HepG2 (cell line): Measurements from ENCODE around the gene STUB1. TPM values are rescaled to one million over a fixed set of nuclear protein-coding genes. Genes with fewer than 3 reads are reported as not detected.

Experiments
- ATAC-seq: fragments of 200-7000 bp; cut with Tn5 transposase; 3 replicates; pipeline ENCODE4 v1.9.1; 2020; ENCODE audit warnings: mild to moderate bottlenecking, moderate library complexity
- BruUV-seq: library from RNA; stranded (reverse); fragments of 400-500 nt; replicated peaks from 2 replicates; lab custom pipeline; 2021; lab: Mats Ljungman, UMichigan
- CTCF ChIA-PET: fragments of 300-600 bp; formaldehyde crosslinking; extraction: SDS; loops from one replicate; lab custom pipeline; 2021; ENCODE audit warnings: low total read pairs, inconsistent platforms, low intra/inter-chr PET ratio; lab: Yijun Ruan, JAX
- POLR2A ChIA-PET: fragments of 350-600 bp; sonication (Branson Sonifier 250); formaldehyde crosslinking; loops from one replicate; lab custom pipeline; 2020; ENCODE audit warnings: antibody characterized with exemption, inconsistent platforms; lab: Yijun Ruan, JAX
- DNase-seq: peaks from one replicate; pipeline ENCODE4 v3.0.0-alpha.2; 2015; ENCODE audit warnings: low spot score
- FAIRE-seq: peaks from 3 replicates; lab custom pipeline; 2011; peaks lifted over from hg19 to GRCh38; lab: Jason Lieb, UNC
- H2AFZ ChIP-seq: one replicate; pipeline ENCODE4 v1.6.1; 2011; ENCODE audit warnings: low read length, inconsistent platforms
- H3K27ac ChIP-seq: fragments of 300-600 bp; 3 replicates; pipeline ENCODE4 v1.8.0; 2011; ENCODE audit warnings: mixed run types, mild to moderate bottlenecking, mixed read lengths, low read length, inconsistent platforms; ENCODE audit not compliant: insufficient read depth; ENCODE audit errors: extremely low read length
- H3K27me3 ChIP-seq, 2 experiments: fragments of 200-600 bp in 1 of 2; 2 replicates in 1 of 2; 3 replicates in 1 of 2; pipeline versions ENCODE4 v1.6.0 to v1.8.0; 2011; ENCODE audit warnings: low read length in 2 of 2, mild to moderate bottlenecking in 2 of 2, moderate library complexity in 2 of 2, inconsistent platforms in 1 of 2; ENCODE audit not compliant: insufficient read depth in 2 of 2, control insufficient read depth in 1 of 2
- H3K36me3 ChIP-seq, 2 experiments: fragments of 200-600 bp in 1 of 2; replicated peaks in 1 of 2; 2 replicates in 1 of 2; 3 replicates in 1 of 2; pipeline versions ENCODE4 v1.5.1 to v1.8.0; 2011; ENCODE audit warnings: low read length in 2 of 2, inconsistent platforms in 1 of 2; ENCODE audit not compliant: insufficient read depth in 2 of 2, control insufficient read depth in 1 of 2
- H3K4me1 ChIP-seq: 2 replicates; pipeline ENCODE4 v1.5.1; 2012; ENCODE audit warnings: low read length, inconsistent platforms; ENCODE audit not compliant: insufficient read depth
- H3K4me2 ChIP-seq: 2 replicates; pipeline ENCODE4 v1.6.0; 2011; ENCODE audit warnings: low read depth, low read length, inconsistent platforms
- H3K4me3 ChIP-seq, 3 experiments: fragments of 200-600 bp in 1 of 3; sonication (generic), shearing (Covaris generic) in 1 of 3; replicated peaks in 1 of 3; 2 replicates each; pipeline ENCODE4 v1.5.1; 2011 to 2016; ENCODE audit warnings: low read length in 3 of 3, inconsistent platforms in 2 of 3, low read depth in 2 of 3, mild to moderate bottlenecking in 2 of 3, control low read depth in 1 of 3, mixed read lengths in 1 of 3; ENCODE audit not compliant: insufficient read depth in 1 of 3
- H3K79me2 ChIP-seq: one replicate; pipeline ENCODE4 v1.6.1; 2011; ENCODE audit warnings: low read length, inconsistent platforms; ENCODE audit not compliant: insufficient read depth
- H3K9ac ChIP-seq: 2 replicates; pipeline ENCODE4 v1.6.0; 2011; ENCODE audit warnings: mild to moderate bottlenecking, low read depth, low read length, inconsistent platforms; ENCODE audit not compliant: insufficient read depth
- H3K9me3 ChIP-seq: 2 replicates; pipeline ENCODE4 v1.5.1; 2012; ENCODE audit warnings: mild to moderate bottlenecking, low read length
- H4K20me1 ChIP-seq: 2 replicates; pipeline ENCODE4 v1.6.0; 2011; ENCODE audit warnings: inconsistent platforms, mild to moderate bottlenecking, low read length, moderate library complexity; ENCODE audit not compliant: insufficient read depth
- ARID2 ChIP-seq: sonication (generic); formaldehyde crosslinking; IDR thresholded peaks from 2 replicates; pipeline ENCODE4 v1.8.1; 2022; ENCODE audit warnings: mild to moderate bottlenecking, missing genetic modification reagents, borderline replicate concordance
- SMARCC2 ChIP-seq: fragments of 450-650 bp; IDR thresholded peaks from 2 replicates; pipeline ENCODE4 v1.6.1; 2017; ENCODE audit warnings: antibody characterized with exemption, mild to moderate bottlenecking
- ZNF333 ChIP-seq: sonication (generic); formaldehyde crosslinking; IDR thresholded peaks from 2 replicates; pipeline ENCODE4 v1.4.0; 2020; ENCODE audit warnings: mild to moderate bottlenecking, missing genetic modification reagents, borderline replicate concordance
- ZNF335 ChIP-seq: sonication (generic); formaldehyde crosslinking; IDR thresholded peaks from 2 replicates; pipeline ENCODE4 v1.4.0; 2020; ENCODE audit warnings: missing genetic modification reagents
- WGBS: methylation state at CpG from one replicate; pipeline ENCODE4 v1.1.6; 2017; ENCODE audit warnings: low lambda C conversion rate; 5-methylcytosine and 5-hydroxymethylcytosine counted together
- in situ Hi-C: cut with HindIII; loops from 2 replicates; pipeline ENCODE4 v1.10.0; 2017; ENCODE audit warnings: low pct_unique_long_range_greater_than_20kb; ENCODE audit not compliant: extremely low pct_ligation_motif_present
- intact Hi-C: fragments of 100-400 bp; cut with micrococcal nuclease; formaldehyde crosslinking; loops from one replicate; pipeline ENCODE4 v1.10.0; 2022; ENCODE audit not compliant: unreplicated experiment
- polyA plus RNA-seq, 8 experiments: library from polyadenylated mRNA; depleted of rRNA in 3 of 8; stranded (reverse) in 7 of 8; unstranded in 1 of 8; fragments of >200 nt; fragmentation: Illumina TruSeq in 4 of 8; extraction: Trizol in 4 of 8; gene quantifications; 2 replicates each; pipeline versions ENCODE4 v1.2.1 to v1.2.3, GENCODE V29; 2011 to 2016; ENCODE audit warnings: low read depth in 4 of 8, missing spikeins in 1 of 8, mixed read lengths in 1 of 8; ENCODE audit not compliant: insufficient read depth in 1 of 8
- total RNA-seq, 5 experiments: library from RNA; depleted of rRNA; stranded (reverse); fragments of >200 nt; fragmentation: Illumina TruSeq; extraction: Trizol; gene quantifications; 2 replicates each; pipeline ENCODE4 v1.2.3, GENCODE V29; 2016; ENCODE audit warnings: low read depth in 1 of 5
- TF ChIP-seq, protein P1 (sequence below): sonication (generic); formaldehyde crosslinking; IDR thresholded peaks from 2 replicates; pipeline ENCODE4 v1.4.0; 2020; ENCODE audit warnings: missing genetic modification reagents

STUB1 gene
- total and polyA plus RNA-seq, 2 of the 13 experiments (the other 11 are each of a cell fraction or from before 2014, with no cell fraction given) = 52.9 to 78.2 TPM

DNA sequence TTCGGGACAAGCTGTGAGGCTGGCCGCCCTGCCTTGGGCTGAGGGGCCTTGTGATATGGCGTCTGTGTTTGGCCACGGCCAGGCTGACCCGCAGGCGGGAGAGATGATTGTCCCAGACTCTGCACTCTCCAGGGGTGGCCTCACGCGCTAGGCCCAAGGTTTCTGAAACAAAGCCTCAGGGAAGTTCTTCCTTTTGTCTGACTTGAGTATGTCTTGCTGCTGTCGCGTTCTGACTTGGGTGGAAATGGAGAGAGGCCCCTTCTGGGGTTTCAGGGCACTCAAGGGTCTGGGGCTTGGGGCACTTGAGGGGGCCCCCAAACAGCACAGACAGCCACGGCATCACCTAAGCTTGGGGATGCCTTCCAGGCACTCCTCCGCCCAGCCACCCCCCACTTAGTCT lies 30.9 kb downstream of the STUB1 start:
- ATAC-seq (no peak), DNase-seq (no peak), FAIRE-seq (no peak)
- H3K9me3 ChIP-seq = no peaks in the 10 kb centered on the region
- CTCF ChIA-PET = interaction anchor here (0.7 to 2.3 kb wide), 4 partner anchors 23 to 76 kb away, joined by 3 to 19 read pairs (median 10); no protein-coding TSS in a partner anchor
- H3K4me1 ChIP-seq = peaks cover 25% of the 10 kb centered on the region
- H2AFZ ChIP-seq = no peak overlapping the region
- H4K20me1 ChIP-seq = no peaks in the 10 kb centered on the region
- no peak overlapping the region for H3K27ac ChIP-seq
- H3K36me3 ChIP-seq = no peaks in the 10 kb centered on the region
- in situ Hi-C loops = loop anchor here (5.0 kb wide), 1 partner anchor 76 kb away; the partner anchor contains the start of genes CHTF18 and RPUSD1
- POLR2A ChIA-PET = no interaction called here
- no peak overlapping the region for H3K9ac ChIP-seq
- no peak overlapping the region for H3K4me3 ChIP-seq
- H3K4me2 ChIP-seq = no peak overlapping the region
- TF ChIP-seq, protein P1, sequence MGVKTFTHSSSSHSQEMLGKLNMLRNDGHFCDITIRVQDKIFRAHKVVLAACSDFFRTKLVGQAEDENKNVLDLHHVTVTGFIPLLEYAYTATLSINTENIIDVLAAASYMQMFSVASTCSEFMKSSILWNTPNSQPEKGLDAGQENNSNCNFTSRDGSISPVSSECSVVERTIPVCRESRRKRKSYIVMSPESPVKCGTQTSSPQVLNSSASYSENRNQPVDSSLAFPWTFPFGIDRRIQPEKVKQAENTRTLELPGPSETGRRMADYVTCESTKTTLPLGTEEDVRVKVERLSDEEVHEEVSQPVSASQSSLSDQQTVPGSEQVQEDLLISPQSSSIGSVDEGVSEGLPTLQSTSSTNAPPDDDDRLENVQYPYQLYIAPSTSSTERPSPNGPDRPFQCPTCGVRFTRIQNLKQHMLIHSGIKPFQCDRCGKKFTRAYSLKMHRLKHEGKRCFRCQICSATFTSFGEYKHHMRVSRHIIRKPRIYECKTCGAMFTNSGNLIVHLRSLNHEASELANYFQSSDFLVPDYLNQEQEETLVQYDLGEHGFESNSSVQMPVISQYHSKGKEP (CRISPR knock-in tag) = no peak
- TF ChIP-seq SMARCC2 = no peak
- TF ChIP-seq ARID2 (CRISPR knock-in tag) = no peak
- no peak for TF ChIP-seq ZNF333 (CRISPR knock-in tag)
- TF ChIP-seq ZNF335 (CRISPR knock-in tag) = no peak
- BruUV-seq = no TSS peak
- H3K79me2 ChIP-seq = no peaks in the 10 kb centered on the region
- intact Hi-C loops = no loop called here
- H3K27me3 ChIP-seq = peaks cover 8 to 49% of the 10 kb centered on the region in 2 experiments; a peak in 4 of 5 replicates
- WGBS = 19% methylated on average over 6 of the region's 12 CpGs
